ENCODE results near the gene CCDC33. TPM values are rescaled to one million over a fixed set of nuclear protein-coding genes. Genes with fewer than 3 reads are reported as not detected.

Gene CCDC33
- total RNA-seq, 1 experiment from 2014 or later = 0.15 TPM

- H3K27me3 ChIP-seq (ENCODE audit: insufficient read depth, low read length) = no peaks in the 10 kb centered on the region
- ChIA-PET POLR2A (no interaction called here), RAD21 (ENCODE audit: low non-redundant PET in 1 of 2, low total read pairs in 2 of 2, uncharacterized antibody in 2 of 2, unreplicated experiment in 2 of 2) (no interaction called here), CTCF (interaction anchor here (1.0 to 6.7 kb wide), 6 partner anchors 8 to 367 kb away, joined by 3 to 126 read pairs (median 4); no protein-coding TSS in a partner anchor)
- TF ChIP-seq POLR2AphosphoS5 (IDR thresholded peaks at IDR 0.05; ENCODE audit: low read depth, low read length) (no peak), TCF7L2 (IDR thresholded peaks at IDR 0.05; ENCODE audit: borderline replicate concordance, extremely low read depth, insufficient read depth, insufficient read length) (no peak), REST (IDR thresholded peaks at IDR 0.05; ENCODE audit: low read depth) (no peak), SP1 (IDR thresholded peaks at IDR 0.05; ENCODE audit: low read depth) (no peak), SIN3A (IDR thresholded peaks at IDR 0.05; ENCODE audit: low read depth) (no peak), ZFX (IDR thresholded peaks at IDR 0.05) (no peak), MAX (IDR thresholded peaks at IDR 0.05) (no peak), ATF3 (IDR thresholded peaks at IDR 0.05) (no peak), EZH2phosphoT487 (IDR thresholded peaks at IDR 0.05; ENCODE audit: borderline replicate concordance) (no peak), CBX3 (IDR thresholded peaks at IDR 0.05; ENCODE audit: low read depth) (no peak), EGR1 (IDR thresholded peaks at IDR 0.05; ENCODE audit: low read depth) (no peak), JUND (IDR thresholded peaks at IDR 0.05) (no peak), ZNF274 (IDR thresholded peaks at IDR 0.05; ENCODE audit: low read depth, low read length) (no peak), ZBTB33 (IDR thresholded peaks at IDR 0.05; ENCODE audit: extremely low read depth, insufficient replicate concordance, low read length) (no peak), CTCF (IDR thresholded peaks at IDR 0.05 in 2 of 3, conservative IDR thresholded peaks at IDR 0.05 in 1 of 3; ENCODE audit: borderline replicate concordance in 1 of 3, insufficient read depth in 1 of 3, low read depth in 2 of 3, low read length in 2 of 3) (no peak), ELF1 (IDR thresholded peaks at IDR 0.05; ENCODE audit: borderline replicate concordance, low read depth) (no peak), YY1 (IDR thresholded peaks at IDR 0.05; ENCODE audit: extremely low read depth, insufficient replicate concordance, low read depth, low read length) (no peak), CEBPB (IDR thresholded peaks at IDR 0.05; ENCODE audit: low read depth) (no peak)
- no peak overlapping the region for H3K4me2 ChIP-seq (ENCODE audit: low read length)
- ATAC-seq = no peak
- no peaks in the 10 kb centered on the region for H3K9me2 ChIP-seq (ENCODE audit: insufficient read depth)
- intact Hi-C loops (cut with micrococcal nuclease) = no loop called here
- no peak overlapping the region for H3K27ac ChIP-seq (ENCODE audit: low read depth, low read length)
- no peaks in the 10 kb centered on the region for H3K36me3 ChIP-seq (ENCODE audit: control insufficient read depth in 1 of 2, insufficient read depth in 2 of 2, low read length in 2 of 2)
- BruUV-seq (replicated peaks) = no TSS peak
- H2AFZ ChIP-seq (ENCODE audit: low read depth, low read length, poor library complexity, severe bottlenecking) = no peak overlapping the region
- H3K9ac ChIP-seq (ENCODE audit: low read length) = no peak overlapping the region
- no peaks in the 10 kb centered on the region for H4K20me1 ChIP-seq (ENCODE audit: insufficient read depth)
- H3K79me2 ChIP-seq (ENCODE audit: insufficient read depth, low read length) = no peaks in the 10 kb centered on the region
- no peaks in the 10 kb centered on the region; a peak in 2 of 4 replicates for H3K4me1 ChIP-seq (ENCODE audit: control insufficient read depth in 1 of 2, insufficient read depth in 2 of 2, low read length in 2 of 2)
- no peaks in the 10 kb centered on the region for H3K9me3 ChIP-seq (ENCODE audit: control insufficient read depth in 1 of 2, insufficient read depth in 1 of 2, low read depth in 1 of 2, low read length in 2 of 2)
- no peak overlapping the region for H3K4me3 ChIP-seq (replicated peaks in 1 of 2; ENCODE audit: low read depth in 1 of 2, low read length in 2 of 2)
- DNase-seq (ENCODE audit: low read depth, low spot score) = no peak
Measured at GRCh38 chr15:74317820-74318375, 81.8 kb downstream of the CCDC33 start.

All from HCT116 (cell line).